Dendritic cell treated with granulocyte-macrophage colony-stimulating factor and Interleukin-4, amounts not matched to agents 40 ng/mL and 50 ng/mL, for 4 days (primary cell): ENCODE results near the gene PKD1L1.

Experiments
- H3K27ac Mint-ChIP-seq: one replicate; pipeline ENCODE4 v1.8.0; 2022; ENCODE audit warnings: mild to moderate bottlenecking, mixed read lengths
- H3K27me3 Mint-ChIP-seq: one replicate; pipeline ENCODE4 v1.8.0; 2022; ENCODE audit warnings: mild to moderate bottlenecking, mixed read lengths
- H3K36me3 Mint-ChIP-seq: one replicate; pipeline ENCODE4 v1.8.0; 2022; ENCODE audit warnings: low read depth, mixed read lengths
- H3K4me1 Mint-ChIP-seq: one replicate; pipeline ENCODE4 v1.8.0; 2022; ENCODE audit warnings: low read depth, mixed read lengths
- H3K4me3 Mint-ChIP-seq: one replicate; pipeline ENCODE4 v1.8.0; 2022; ENCODE audit warnings: mild to moderate bottlenecking, moderate library complexity, mixed read lengths
- H3K9me3 Mint-ChIP-seq: one replicate; pipeline ENCODE4 v1.8.0; 2022; ENCODE audit warnings: mixed read lengths
- intact Hi-C: fragments of 100-400 bp; cut with micrococcal nuclease; formaldehyde crosslinking; loops from one replicate; pipeline ENCODE4 v1.15.0; 2022

The PKD1L1 gene

GRCh38 chr7:47836503-47837202 lies 111.6 kb downstream of the PKD1L1 start:
- Mint-ChIP-seq H3K36me3 (no peaks in the 10 kb centered on the region), H3K9me3 (no peaks in the 10 kb centered on the region), H3K4me3 (no peak overlapping the region), H3K4me1 (no peaks in the 10 kb centered on the region), H3K27me3 (peaks cover 8% of the 10 kb centered on the region), H3K27ac (no peak overlapping the region)
- intact Hi-C loops = no loop called here

- no peaks in the 10 kb centered on the region for H3K4me1 Mint-ChIP-seq
- H3K27me3 Mint-ChIP-seq = peaks cover 6% of the 10 kb centered on the region
- H3K27ac Mint-ChIP-seq = no peak overlapping the region
- intact Hi-C loops = no loop called here
- no peaks in the 10 kb centered on the region for H3K9me3 Mint-ChIP-seq
- no peak overlapping the region for H3K4me3 Mint-ChIP-seq
- H3K36me3 Mint-ChIP-seq = no peaks in the 10 kb centered on the region
Observed at GRCh38 chr7:47836080-47836479, 112.2 kb downstream of the PKD1L1 start.

- Mint-ChIP-seq H3K36me3 (no peaks in the 10 kb centered on the region), H3K27me3 (peaks cover 4% of the 10 kb centered on the region), H3K27ac (no peak overlapping the region), H3K4me3 (no peak overlapping the region), H3K9me3 (no peaks in the 10 kb centered on the region), H3K4me1 (no peaks in the 10 kb centered on the region)
- intact Hi-C loops = no loop called here
Observed at GRCh38 chr7:47833211-47833610, 115.1 kb downstream of the PKD1L1 start.

GRCh38 chr7:47832105-47832715 lies 116.1 kb downstream of the PKD1L1 start:
- no peaks in the 10 kb centered on the region for H3K9me3 Mint-ChIP-seq
- intact Hi-C loops = no loop called here
- H3K4me3 Mint-ChIP-seq = no peak overlapping the region
- H3K27ac Mint-ChIP-seq = no peak overlapping the region
- peaks cover 9% of the 10 kb centered on the region for H3K27me3 Mint-ChIP-seq
- H3K36me3 Mint-ChIP-seq = no peaks in the 10 kb centered on the region
- H3K4me1 Mint-ChIP-seq = no peaks in the 10 kb centered on the region

- no peaks in the 10 kb centered on the region for H3K36me3 Mint-ChIP-seq
- H3K9me3 Mint-ChIP-seq = no peaks in the 10 kb centered on the region
- H3K27ac Mint-ChIP-seq = no peak overlapping the region
- intact Hi-C loops = no loop called here
- no peak overlapping the region for H3K4me3 Mint-ChIP-seq
- H3K4me1 Mint-ChIP-seq = peaks cover 5% of the 10 kb centered on the region
- H3K27me3 Mint-ChIP-seq = peaks cover 10% of the 10 kb centered on the region
Observed at GRCh38 chr7:47830015-47830414, 118.3 kb downstream of the PKD1L1 start.

- intact Hi-C loops = no loop called here
- Mint-ChIP-seq H3K4me1 (peaks cover 5% of the 10 kb centered on the region), H3K27ac (no peak overlapping the region), H3K36me3 (no peaks in the 10 kb centered on the region), H3K4me3 (no peak overlapping the region), H3K9me3 (no peaks in the 10 kb centered on the region), H3K27me3 (peaks cover 9% of the 10 kb centered on the region)
Observed at GRCh38 chr7:47827871-47828270, 120.4 kb downstream of the PKD1L1 start.

- intact Hi-C loops = no loop called here
- Mint-ChIP-seq H3K9me3 (no peaks in the 10 kb centered on the region), H3K36me3 (no peaks in the 10 kb centered on the region), H3K4me3 (no peak overlapping the region), H3K27me3 (peaks cover 9% of the 10 kb centered on the region), H3K27ac (no peak overlapping the region), H3K4me1 (peaks cover 5% of the 10 kb centered on the region)
Observed at GRCh38 chr7:47827351-47827756, 120.9 kb downstream of the PKD1L1 start.

GRCh38 chr7:47826754-47827153 lies 121.5 kb downstream of the PKD1L1 start:
- Mint-ChIP-seq H3K4me1 (peaks cover 5% of the 10 kb centered on the region), H3K27me3 (peaks cover 9% of the 10 kb centered on the region), H3K9me3 (no peaks in the 10 kb centered on the region), H3K27ac (no peak overlapping the region), H3K36me3 (no peaks in the 10 kb centered on the region), H3K4me3 (no peak overlapping the region)
- intact Hi-C loops = no loop called here

GRCh38 chr7:47819607-47819920 lies 128.7 kb downstream of the PKD1L1 start:
- Mint-ChIP-seq H3K36me3 (no peaks in the 10 kb centered on the region), H3K27me3 (no peaks in the 10 kb centered on the region), H3K4me3 (no peak overlapping the region), H3K27ac (no peak overlapping the region), H3K4me1 (peaks cover 17% of the 10 kb centered on the region), H3K9me3 (no peaks in the 10 kb centered on the region)
- intact Hi-C loops = loop anchor here (1.0 to 10.0 kb wide), 4 partner anchors 27 to 553 kb away; partner anchors contain the start of gene TNS3

GRCh38 chr7:47818796-47819606 lies 129.3 kb downstream of the PKD1L1 start:
- H3K4me1 Mint-ChIP-seq = peaks cover 21% of the 10 kb centered on the region
- no peaks in the 10 kb centered on the region for H3K36me3 Mint-ChIP-seq
- H3K27me3 Mint-ChIP-seq = no peaks in the 10 kb centered on the region
- intact Hi-C loops = loop anchor here (1.0 to 10.0 kb wide), 4 partner anchors 27 to 553 kb away; partner anchors contain the start of gene TNS3
- no peak overlapping the region for H3K27ac Mint-ChIP-seq
- no peaks in the 10 kb centered on the region for H3K9me3 Mint-ChIP-seq
- no peak overlapping the region for H3K4me3 Mint-ChIP-seq

- H3K27ac Mint-ChIP-seq = no peak overlapping the region
- no peaks in the 10 kb centered on the region for H3K9me3 Mint-ChIP-seq
- intact Hi-C loops = loop anchor here (2.0 to 10.0 kb wide), 2 partner anchors 233 to 381 kb away; partner anchors contain the start of gene TNS3
Observed at GRCh38 chr7:47817917-47818316, 130.3 kb downstream of the PKD1L1 start.

GRCh38 chr7:47816647-47817046 lies 131.6 kb downstream of the PKD1L1 start:
- intact Hi-C loops = loop anchor here (10.0 kb wide), 1 partner anchor 232 kb away; the partner anchor contains the start of gene TNS3
- Mint-ChIP-seq H3K27ac (no peak overlapping the region), H3K9me3 (no peaks in the 10 kb centered on the region), H3K36me3 (no peaks in the 10 kb centered on the region), H3K27me3 (no peaks in the 10 kb centered on the region), H3K4me3 (no peak overlapping the region), H3K4me1 (peaks cover 43% of the 10 kb centered on the region)

More at GRCh38 chr7:47817917-47818316, 130.3 kb downstream of the PKD1L1 start:
- Mint-ChIP-seq H3K4me1 (peaks cover 32% of the 10 kb centered on the region), H3K36me3 (no peaks in the 10 kb centered on the region), H3K27me3 (no peaks in the 10 kb centered on the region), H3K4me3 (no peak overlapping the region)

GRCh38 chr7:47815867-47816266 lies 132.4 kb downstream of the PKD1L1 start:
- Mint-ChIP-seq H3K9me3 (no peaks in the 10 kb centered on the region), H3K27ac (no peak overlapping the region), H3K27me3 (no peaks in the 10 kb centered on the region), H3K36me3 (no peaks in the 10 kb centered on the region), H3K4me3 (no peak overlapping the region), H3K4me1 (peaks cover 46% of the 10 kb centered on the region)
- intact Hi-C loops = loop anchor here (10.0 kb wide), 1 partner anchor 231 kb away; the partner anchor contains the start of gene TNS3
